GM18951 (cell line): ENCODE data around the gene DCUN1D2.

Experiments used
- POLR2A ChIP-seq: IDR thresholded peaks from 4 replicates; pipeline ENCODE4 v1.6.1; 2011; ENCODE audit warnings: mild to moderate bottlenecking; ENCODE audit not compliant: insufficient read length, insufficient read depth; ENCODE audit errors: extremely low read depth
- in situ Hi-C: fragments of 300-500 bp; cut with MboI; formaldehyde crosslinking; loops from one replicate; pipeline ENCODE4 v1.12.0; 2022; ENCODE audit warnings: low sequenced_read_pairs, mixed read lengths, inconsistent platforms; ENCODE audit not compliant: unreplicated experiment

DCUN1D2 gene

DNA sequence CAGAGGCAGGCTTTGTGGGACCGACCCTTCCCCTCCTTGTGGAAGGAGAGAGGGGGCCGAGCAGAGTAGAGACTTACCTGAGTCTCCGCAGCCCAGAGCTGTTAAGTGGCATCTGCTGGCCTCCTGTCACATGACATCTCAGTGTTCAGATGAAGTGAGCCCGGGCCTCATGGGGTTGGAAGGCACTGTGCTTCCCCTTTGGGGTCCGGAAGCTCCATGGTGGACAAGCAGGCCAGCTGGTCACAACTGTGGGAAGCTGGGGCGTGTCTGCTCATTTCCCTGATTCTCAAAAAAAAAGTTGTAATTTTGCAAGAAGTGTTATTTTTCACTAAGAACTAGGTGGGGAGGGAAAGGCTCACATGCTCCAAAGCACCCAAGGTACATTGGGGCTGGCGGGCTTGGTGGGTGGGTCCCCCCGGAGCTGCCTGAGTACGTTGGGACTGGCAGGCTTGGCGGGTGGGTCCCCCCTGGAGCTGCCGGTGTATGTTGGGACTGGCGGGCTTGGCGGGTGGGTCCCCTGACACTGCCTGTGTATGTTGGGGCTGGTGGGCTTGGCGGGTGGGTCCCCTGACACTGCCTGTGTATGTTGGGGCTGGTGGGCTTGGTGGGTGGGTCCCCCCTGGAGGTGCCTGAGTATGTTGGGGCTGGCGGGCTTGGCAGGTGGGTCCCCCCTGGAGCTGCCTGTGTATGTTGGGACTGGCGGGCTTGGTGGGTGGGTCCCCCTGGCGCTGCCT lies 18.2 kb upstream of the DCUN1D2 start:
- in situ Hi-C loops: no loop called here
- TF ChIP-seq POLR2A: no peak

DNA sequence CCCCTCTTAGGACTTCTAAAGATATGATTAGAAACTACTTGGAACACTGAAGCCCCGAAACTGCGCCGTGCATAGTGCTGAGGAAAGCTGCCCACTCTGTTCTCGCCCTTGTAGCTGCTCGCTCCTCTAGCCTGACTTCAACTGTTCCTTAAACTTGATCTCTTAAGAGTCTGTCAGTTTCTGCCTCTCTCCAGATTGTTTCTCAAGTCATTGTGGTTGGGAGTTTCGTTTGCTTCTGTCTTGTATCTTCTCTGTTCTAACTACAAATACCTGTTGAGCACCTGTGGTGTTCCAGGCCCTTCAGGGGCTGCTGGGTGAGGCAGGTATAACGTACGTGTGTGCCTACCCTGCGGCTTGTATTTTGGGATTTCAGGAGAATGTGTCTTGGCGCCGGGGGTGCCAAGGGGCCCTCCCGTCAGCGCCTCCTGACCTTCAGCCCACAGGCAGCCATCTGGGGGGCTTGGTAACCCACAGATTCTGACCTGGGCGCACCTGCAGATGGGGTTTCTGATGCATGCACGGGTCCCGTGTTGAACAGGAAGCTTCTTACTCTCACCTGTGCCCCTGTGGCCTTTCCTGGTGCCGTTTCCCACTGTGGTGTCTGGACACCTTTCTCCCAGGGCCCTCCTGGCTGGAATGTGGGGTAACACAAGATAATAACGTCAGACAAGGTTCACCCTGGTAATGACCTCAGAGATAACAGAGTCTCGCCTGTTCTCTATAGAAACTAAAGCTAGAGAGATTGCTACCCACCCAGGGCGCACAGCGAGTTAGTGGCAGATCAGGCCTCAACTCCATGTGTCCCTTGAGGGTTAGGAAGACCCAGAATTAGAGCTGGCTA lies 17.2 kb upstream of the DCUN1D2 start:
- TF ChIP-seq POLR2A: no peak
- in situ Hi-C loops: no loop called here

DNA sequence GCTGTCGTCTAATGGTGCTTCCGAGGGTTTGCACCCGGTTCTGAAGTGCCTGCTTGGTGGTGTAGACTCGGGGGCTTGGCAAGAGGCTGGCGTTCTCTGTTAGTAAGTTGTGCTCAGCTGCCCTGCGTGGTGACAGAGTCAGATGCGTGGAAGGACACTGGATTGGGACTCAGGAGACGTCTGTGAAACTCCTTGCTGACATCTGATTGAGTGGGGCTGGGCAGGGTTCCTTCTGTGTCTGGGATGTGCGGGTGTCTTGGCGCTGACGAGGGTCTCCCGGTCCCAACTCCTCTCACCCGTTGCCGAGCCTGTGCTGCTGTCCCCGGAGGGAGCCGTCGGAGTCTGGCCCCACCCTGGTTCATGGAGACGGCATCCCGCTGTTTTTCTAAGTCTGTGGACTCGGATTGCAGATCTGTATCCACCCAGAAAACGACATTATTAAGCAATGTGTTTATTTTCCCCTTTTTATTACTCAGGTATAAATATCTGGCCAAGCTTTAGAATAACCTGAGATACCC lies 16.4 kb upstream of the DCUN1D2 start:
- in situ Hi-C loops: no loop called here
- no peak for TF ChIP-seq POLR2A

DNA sequence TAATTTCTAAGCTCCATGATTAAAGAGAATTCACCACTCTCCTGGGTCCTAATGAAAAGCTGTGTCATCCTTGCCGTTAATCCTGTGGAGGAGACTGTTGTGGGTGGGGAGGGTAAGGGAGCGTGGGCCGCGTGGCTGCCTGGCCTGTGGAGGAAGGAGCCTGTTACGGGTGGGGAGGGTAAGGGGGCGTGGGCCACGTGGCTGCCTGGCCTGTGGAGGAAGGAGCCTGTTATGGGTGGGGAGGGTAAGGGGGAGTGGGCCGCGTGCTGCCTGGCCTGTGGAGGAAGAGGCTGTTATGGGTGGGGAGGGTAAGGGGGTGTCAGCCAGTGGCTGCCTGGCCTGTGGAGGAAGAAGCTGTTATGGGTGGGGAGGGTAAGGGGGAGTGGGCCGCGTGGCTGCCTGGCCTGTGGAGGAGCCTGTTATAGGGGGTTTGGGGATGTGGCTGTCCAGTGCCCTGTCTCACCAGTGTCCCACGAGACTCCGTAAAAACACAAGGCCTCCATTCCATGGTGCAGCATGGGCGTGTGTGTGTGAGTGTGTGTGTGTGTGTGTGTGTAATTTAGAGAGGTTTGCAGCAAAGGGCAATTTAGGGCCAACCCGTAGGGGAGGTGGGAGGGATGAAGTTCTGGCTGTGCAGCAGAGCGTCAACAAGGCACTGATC lies 15.6 kb upstream of the DCUN1D2 start:
- in situ Hi-C loops: no loop called here
- no peak for TF ChIP-seq POLR2A

DNA sequence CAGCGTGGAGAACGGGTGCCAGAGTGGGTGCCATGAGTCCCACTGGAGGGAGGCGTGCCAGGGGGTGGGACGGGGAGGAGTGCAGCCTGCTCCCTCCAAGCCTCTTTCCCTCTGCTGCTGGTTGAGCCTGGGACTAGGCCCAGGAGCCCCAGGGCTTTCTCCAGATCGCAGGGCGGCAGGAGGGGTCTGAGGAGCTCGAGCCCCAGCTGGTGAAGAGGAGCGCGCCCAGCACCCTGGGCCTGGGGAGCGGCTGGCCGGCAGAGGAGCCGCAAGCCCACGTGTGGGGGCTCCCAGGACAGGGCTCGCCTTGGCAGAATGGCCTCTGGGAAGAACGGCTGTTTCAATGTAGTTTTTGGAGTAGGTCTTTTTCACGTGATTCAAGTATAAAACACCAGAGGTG lies 12.2 kb upstream of the DCUN1D2 start:
- in situ Hi-C loops: no loop called here
- TF ChIP-seq POLR2A: no peak

DNA sequence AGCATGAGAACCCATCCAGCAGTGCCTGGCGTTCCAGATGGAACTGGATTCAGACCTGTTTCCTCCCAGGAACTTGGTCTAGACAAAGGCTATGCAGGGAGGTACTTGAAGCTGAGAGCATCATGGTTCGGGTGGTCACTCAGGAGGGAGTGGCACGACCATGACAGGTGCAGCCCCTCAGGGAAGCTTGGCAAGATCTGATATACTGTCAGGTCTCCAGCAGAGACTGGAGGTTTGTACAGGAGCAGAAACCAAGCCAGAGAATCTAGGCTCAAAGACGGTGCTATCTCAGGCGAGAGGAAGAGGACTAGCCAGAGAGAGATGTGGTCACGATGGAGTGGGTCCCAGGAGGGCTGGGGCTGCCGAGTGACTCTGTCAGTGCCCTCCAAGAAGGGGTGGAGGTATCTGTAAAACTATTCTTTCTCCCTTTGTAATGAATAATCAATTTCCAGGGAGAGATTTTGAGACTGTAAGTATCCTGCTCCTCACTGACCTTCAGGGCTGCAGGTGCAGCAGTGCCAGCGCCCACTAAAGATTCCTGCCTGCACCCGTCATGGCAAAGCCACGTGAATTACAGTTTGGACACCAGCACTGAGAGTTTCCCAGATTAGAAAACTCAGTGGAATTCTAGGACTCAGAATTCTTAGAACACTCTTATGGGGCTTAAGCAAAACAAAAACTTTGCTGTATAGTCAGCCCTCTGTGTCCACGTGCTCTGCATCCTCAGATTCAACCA lies 10.2 kb upstream of the DCUN1D2 start:
- in situ Hi-C loops: no loop called here
- TF ChIP-seq POLR2A: no peak

DNA sequence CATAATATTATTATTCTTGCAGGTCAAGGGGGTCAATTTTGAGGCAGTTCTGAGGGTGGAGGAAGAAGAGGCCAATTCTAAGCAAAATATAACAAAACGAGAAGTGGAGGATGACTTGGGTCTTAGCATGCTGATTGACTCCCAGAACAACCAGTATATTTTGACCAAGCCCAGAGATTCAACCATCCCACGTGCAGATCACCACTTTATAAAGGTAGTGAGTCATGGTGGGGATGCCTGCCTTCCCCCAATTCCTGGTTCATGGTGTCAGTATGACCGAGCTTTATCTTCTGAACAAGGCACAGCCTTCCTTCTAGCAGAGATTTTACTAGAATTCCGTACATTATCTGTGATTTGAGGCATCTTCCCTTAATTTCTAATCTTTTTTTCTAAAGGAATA lies 9.4 kb upstream of the DCUN1D2 start:
- TF ChIP-seq POLR2A: no peak
- in situ Hi-C loops: no loop called here

DNA sequence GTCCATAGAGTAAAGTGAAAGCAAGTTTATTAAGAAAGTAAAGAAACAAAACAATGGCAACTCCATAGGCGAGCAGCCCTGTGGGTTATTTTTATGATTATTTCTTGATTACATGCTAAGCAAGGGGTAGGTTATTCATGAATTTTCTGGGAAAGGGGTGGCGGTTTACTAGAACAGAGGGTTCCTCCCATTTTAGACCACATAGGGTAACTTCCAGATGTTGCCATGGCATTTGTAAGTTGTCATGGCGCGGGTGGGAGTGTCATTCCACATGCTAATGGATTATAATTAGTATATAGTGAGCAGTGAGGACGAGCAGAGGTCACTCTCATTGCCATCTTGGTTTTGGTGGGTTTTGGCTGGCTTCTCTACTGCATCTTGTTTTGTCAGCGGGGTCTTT lies 8.4 kb upstream of the DCUN1D2 start:
- in situ Hi-C loops: no loop called here
- no peak for TF ChIP-seq POLR2A

DNA sequence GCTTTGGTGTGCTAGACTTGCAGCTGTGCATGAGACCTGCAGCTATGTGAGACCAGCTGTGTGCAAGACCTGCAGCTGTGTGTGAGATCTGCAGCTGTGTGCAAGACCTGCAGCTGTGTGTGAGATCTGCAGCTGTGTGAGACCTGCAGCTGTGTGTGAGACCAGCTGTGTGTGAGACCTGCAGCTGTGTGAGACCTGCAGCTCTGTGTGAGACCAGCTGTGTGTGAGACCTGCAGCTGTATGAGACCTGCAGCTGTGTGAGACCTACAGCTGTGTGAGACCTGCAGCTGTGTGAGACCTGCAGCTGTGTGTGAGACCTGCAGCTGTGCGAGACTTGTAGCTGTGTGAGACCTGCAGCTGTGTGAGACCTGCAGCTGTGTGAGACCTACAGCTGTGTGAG lies 6.7 kb upstream of the DCUN1D2 start:
- in situ Hi-C loops: no loop called here
- TF ChIP-seq POLR2A: no peak

DNA sequence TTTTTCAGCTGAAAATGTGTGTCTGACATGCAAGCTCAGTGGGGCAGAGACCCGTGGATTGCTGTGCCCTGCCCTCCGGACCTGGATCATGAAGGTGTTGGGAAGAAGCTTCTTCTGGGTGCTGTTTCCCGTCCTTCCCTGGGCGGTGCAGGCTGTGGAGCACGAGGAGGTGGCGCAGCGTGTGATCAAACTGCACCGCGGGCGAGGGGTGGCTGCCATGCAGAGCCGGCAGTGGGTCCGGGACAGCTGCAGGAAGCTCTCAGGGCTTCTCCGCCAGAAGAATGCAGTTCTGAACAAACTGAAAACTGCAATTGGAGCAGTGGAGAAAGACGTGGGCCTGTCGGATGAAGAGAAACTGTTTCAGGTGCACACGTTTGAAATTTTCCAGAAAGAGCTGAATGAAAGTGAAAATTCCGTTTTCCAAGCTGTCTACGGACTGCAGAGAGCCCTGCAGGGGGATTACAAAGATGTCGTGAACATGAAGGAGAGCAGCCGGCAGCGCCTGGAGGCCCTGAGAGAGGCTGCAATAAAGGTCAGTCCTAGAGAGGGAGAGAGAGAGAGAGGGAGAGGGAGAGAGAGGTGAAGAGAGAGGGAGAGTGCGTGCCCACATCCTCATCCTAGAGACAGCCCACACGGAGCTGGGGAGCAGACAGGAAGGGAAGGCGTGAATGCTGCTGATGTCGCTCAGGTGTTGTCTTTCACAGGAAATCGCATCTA lies 5.1 kb upstream of the DCUN1D2 start:
- in situ Hi-C loops: no loop called here
- TF ChIP-seq POLR2A: no peak

DNA sequence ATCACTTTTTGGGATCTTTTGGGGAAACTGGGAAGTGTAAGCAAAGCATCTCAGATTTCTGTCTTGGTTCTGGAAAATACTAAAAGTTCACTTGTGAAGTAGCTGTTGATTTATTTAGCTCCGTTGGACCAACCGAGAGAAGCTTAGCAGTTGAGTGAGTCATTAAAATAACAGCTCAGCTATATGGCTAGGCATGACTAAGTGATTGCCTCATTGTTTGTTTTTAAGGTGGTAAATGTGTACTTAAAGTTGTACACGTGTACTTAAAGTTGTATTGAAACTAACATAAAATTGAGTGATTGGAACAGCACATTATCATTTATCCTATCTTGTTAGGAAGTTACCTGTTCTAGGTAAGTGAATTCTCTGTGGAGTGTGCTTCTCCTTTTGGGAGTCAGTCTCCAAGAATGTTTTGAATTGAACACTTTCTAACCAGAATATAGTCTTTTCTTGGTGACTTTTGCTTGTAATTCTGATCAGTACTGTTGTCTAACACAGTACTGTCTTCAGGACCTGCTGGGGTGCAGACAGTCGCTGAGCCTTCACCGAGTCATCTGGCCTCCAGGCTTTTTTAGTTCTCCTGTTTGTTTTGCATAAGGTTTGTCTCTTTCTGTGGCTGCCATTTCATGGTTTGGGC lies 2.9 kb upstream of the DCUN1D2 start:
- TF ChIP-seq POLR2A: no peak
- in situ Hi-C loops: no loop called here

DNA sequence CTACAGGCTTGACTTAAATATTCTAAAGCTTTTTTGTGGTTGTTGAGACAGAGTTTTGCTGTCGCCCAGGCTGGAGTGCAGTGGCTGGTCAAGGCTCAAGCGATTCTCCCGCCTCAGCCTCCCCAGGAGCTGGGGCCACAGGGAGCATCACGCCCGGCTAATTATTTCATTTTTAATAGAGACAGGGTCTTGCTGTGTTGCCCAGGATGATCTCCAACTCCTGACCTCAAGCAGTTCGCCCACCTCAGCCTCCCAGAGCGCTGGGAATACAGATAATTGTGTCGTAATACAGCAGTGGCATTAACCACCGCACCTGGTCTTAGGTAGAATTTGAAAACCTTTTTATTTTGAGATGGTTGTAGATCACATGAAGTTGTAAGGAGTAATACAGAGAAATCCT lies 1.5 kb upstream of the DCUN1D2 start:
- TF ChIP-seq POLR2A: no peak
- in situ Hi-C loops: no loop called here

DNA sequence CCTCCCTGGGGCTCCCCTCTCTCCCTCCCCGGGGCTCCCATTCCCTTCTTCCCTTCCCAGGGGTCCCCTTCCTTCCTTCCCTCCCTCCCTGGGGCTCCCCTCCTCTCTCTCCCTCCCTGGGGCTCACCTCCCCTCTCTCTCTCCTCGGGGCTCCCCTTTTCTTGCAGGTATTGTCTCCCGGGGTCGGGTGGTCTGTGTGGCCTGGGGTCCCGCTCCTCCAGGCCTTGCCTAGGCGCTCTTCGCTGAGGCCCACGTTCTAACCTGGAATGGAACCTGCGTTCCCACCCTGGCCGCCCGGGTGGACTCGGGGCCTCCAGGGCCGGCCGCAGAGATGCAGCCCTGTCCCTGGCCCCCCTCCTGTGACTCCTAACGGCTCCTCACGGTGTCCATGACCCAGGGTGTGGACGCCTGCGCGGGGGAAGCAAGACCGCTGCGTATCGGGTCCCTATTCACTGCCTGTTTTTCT lies 940 bp upstream of the DCUN1D2 start:
- in situ Hi-C loops: no loop called here
- TF ChIP-seq POLR2A: no peak
